Mesendoderm (in vitro differentiated cells): ENCODE measurements around the gene GJC3.
"Not testable (repeated sequence)": the region's sequence is repeated elsewhere in the genome, so short reads cannot be mapped to it uniquely, and the experiment has no call there.

Experiments
- DNase-seq: peaks from one replicate; pipeline ENCODE4 v3.0.0; 2013
- H2AK5ac ChIP-seq: 2 replicates; pipeline ENCODE4 v1.6.1; 2013; ENCODE audit warnings: low read length, inconsistent platforms
- H2BK120ac ChIP-seq: 2 replicates; pipeline ENCODE4 v1.6.1; 2013; ENCODE audit warnings: low read depth, mild to moderate bottlenecking, low read length, moderate library complexity, mixed read lengths
- H2BK15ac ChIP-seq: replicated peaks from 2 replicates; pipeline ENCODE4 v1.6.1; 2013; ENCODE audit warnings: low read depth, mild to moderate bottlenecking, moderate library complexity
- H2BK5ac ChIP-seq: 2 replicates; pipeline ENCODE4 v1.6.1; 2013; ENCODE audit warnings: low read length, inconsistent platforms
- H3K18ac ChIP-seq: 2 replicates; pipeline ENCODE4 v1.6.1; 2013; ENCODE audit warnings: mild to moderate bottlenecking, low read length, mixed read lengths
- H3K23ac ChIP-seq: one replicate; pipeline ENCODE4 v1.6.1; 2013; ENCODE audit warnings: low read length
- H3K27ac ChIP-seq: 2 replicates; pipeline ENCODE4 v1.5.1; 2013; ENCODE audit warnings: low read depth, mild to moderate bottlenecking, inconsistent platforms, low read length, moderate library complexity
- H3K27me3 ChIP-seq: 2 replicates; pipeline ENCODE4 v1.6.1; 2013; ENCODE audit warnings: low read length, control low read depth, mild to moderate bottlenecking, inconsistent platforms; ENCODE audit not compliant: insufficient read depth, poor library complexity
- H3K36me3 ChIP-seq: 2 replicates; pipeline ENCODE4 v1.6.1; 2013; ENCODE audit warnings: low read length, inconsistent platforms; ENCODE audit not compliant: control insufficient read depth, insufficient read depth
- H3K4ac ChIP-seq: one replicate; pipeline ENCODE4 v1.6.1; 2013; ENCODE audit warnings: low read depth, mild to moderate bottlenecking, low read length, moderate library complexity
- H3K4me1 ChIP-seq: 2 replicates; pipeline ENCODE4 v1.6.1; 2013; ENCODE audit warnings: low read depth, low read length, inconsistent platforms; ENCODE audit not compliant: control insufficient read depth
- H3K4me2 ChIP-seq: 2 replicates; pipeline ENCODE4 v1.6.1; 2013; ENCODE audit warnings: low read length
- H3K4me3 ChIP-seq: 2 replicates; pipeline ENCODE4 v1.5.1; 2013; ENCODE audit warnings: mild to moderate bottlenecking, low read length
- H3K56ac ChIP-seq: one replicate; pipeline ENCODE4 v1.6.1; 2013; ENCODE audit warnings: low read length
- H3K79me1 ChIP-seq: 2 replicates; pipeline ENCODE4 v1.6.1; 2013; ENCODE audit warnings: low read length, inconsistent platforms
- H3K79me2 ChIP-seq: 2 replicates; pipeline ENCODE4 v1.6.1; 2013; ENCODE audit warnings: mild to moderate bottlenecking, low read length; ENCODE audit not compliant: control insufficient read depth, insufficient read depth
- H3K9ac ChIP-seq: 2 replicates; pipeline ENCODE4 v1.6.1; 2013; ENCODE audit warnings: low read length, inconsistent platforms
- H4K5ac ChIP-seq: one replicate; pipeline ENCODE4 v1.6.1; 2013; ENCODE audit warnings: low read length
- H4K8ac ChIP-seq: one replicate; pipeline ENCODE4 v1.6.1; 2013; ENCODE audit warnings: low read depth, mild to moderate bottlenecking, control low read depth, low read length, moderate library complexity
- WGBS: extraction: QIAGEN DNeasy Blood & Tissue Kit; methylation state at CpG from one replicate; pipeline ENCODE4 v1.1.7; 2013; ENCODE audit warnings: low lambda C conversion rate, missing lambda C conversion rate; ENCODE audit not compliant: insufficient coverage; ENCODE audit errors: extremely low coverage; 5-methylcytosine and 5-hydroxymethylcytosine counted together

Gene GJC3

DNA sequence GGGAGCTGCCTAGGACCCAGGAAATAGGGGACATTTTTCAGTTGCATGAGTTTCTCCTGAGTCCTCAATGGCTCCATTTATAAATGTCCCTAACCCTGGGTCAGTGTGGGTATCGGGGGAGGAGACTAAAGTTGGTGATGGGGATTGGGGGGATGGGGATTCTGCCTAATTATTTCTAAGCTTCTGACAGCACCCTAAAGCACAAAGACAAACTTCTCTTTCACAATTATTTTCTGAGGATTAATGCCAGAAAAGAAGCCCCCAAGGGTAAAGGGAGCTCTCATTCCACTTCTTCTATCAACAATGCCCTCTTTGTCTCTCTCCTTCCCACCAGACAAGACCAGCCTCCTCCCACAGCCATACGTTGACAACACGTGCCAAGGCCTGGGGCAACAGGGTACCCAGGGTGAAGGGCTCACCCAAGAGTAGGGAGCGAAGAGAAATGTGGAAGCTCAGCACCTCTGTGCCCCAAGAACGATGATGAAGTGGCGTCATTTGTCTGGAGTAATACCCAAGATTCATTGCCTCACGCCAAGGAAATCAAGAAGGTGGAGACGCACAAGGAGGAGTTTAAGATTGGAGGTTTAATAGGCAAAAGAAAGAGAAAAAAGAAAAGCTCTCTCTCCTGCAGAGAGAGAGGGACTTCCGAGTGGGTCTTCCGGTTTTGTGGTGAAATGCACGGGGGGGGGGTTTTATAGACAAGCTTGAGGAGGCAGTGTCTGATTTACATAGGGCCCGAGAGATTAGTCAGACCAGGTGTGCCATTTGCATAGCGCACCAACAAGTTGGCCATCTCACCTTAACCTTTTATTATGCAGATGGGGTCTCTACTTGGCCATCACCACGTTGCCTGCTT is 14.4 kb upstream of the GJC3 start:
- DNase-seq = peak; percentile 59
- no CpG with 5 or more reads among the region's 14 CpGs for WGBS
- H2AK5ac ChIP-seq = no peak overlapping the region

GRCh38 chr7:99938296-99938695 is 8.9 kb upstream of the GJC3 start:
- Histone ChIP-seq H3K27ac (no peak overlapping the region), H3K4me1 (no peaks in the 10 kb centered on the region), H2BK15ac (no peak overlapping the region), H3K18ac (no peak overlapping the region), H3K4me3 (no peak overlapping the region), H4K5ac (no peak overlapping the region), H3K4ac (no peak overlapping the region), H3K56ac (no peak overlapping the region), H3K27me3 (no peaks in the 10 kb centered on the region), H2AK5ac (no peak overlapping the region), H3K23ac (no peak overlapping the region), H4K8ac (no peak overlapping the region), H3K79me2 (no peaks in the 10 kb centered on the region), H3K4me2 (no peak overlapping the region), H3K79me1 (no peaks in the 10 kb centered on the region), H3K36me3 (no peaks in the 10 kb centered on the region), H2BK120ac (no peak overlapping the region), H2BK5ac (no peak overlapping the region), H3K9ac (no peak overlapping the region)
- no CpG with 5 or more reads among the region's 2 CpGs for WGBS
- DNase-seq = no peak

More for the DNA sequence above, 14.4 kb upstream of the GJC3 start:
- H3K4me3 ChIP-seq = no peak overlapping the region
- no peak overlapping the region for H4K5ac ChIP-seq
- no peak overlapping the region for H3K4me2 ChIP-seq
- no peak overlapping the region for H3K9ac ChIP-seq
- no peaks in the 10 kb centered on the region for H3K79me1 ChIP-seq
- no peak overlapping the region for H4K8ac ChIP-seq
- peaks cover 2% of the 10 kb centered on the region for H3K4me1 ChIP-seq
- no peaks in the 10 kb centered on the region for H3K79me2 ChIP-seq
- no peak overlapping the region for H3K18ac ChIP-seq
- H2BK120ac ChIP-seq = no peak overlapping the region
- no peaks in the 10 kb centered on the region for H3K36me3 ChIP-seq
- no peak overlapping the region for H3K27ac ChIP-seq
- no peak overlapping the region for H2BK15ac ChIP-seq
- H2BK5ac ChIP-seq = no peak overlapping the region
- no peaks in the 10 kb centered on the region for H3K27me3 ChIP-seq
- H3K4ac ChIP-seq = no peak overlapping the region
- peak overlapping the region; percentile 57 for H3K56ac ChIP-seq
- H3K23ac ChIP-seq = no peak overlapping the region

- not testable (repeated sequence) for H4K8ac ChIP-seq, DNase-seq
- WGBS = no CpG with 5 or more reads among the region's 4 CpGs
These were observed 5.6 kb upstream of the GJC3 start for GRCh38 chr7:99935009-99935408.

DNA sequence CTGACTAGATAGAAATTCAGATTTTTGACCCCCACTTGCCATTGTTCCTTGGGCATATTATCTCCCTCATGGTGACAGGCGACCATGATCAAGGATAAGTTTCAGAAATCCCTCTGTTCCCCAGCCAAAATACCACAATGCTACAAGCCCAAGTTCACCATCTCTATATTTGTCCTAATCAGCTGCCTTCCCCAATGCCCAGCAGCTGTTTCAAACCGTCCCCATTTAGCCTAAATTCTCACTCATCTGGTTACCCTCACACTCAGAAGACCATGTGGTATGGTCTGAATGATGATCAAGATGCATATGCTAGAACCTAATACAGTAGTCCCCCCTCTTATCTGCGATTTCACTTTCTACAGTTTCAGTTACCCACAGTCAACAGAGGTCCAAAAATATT is 956 bp upstream of the GJC3 start:
- H3K56ac ChIP-seq = no peak overlapping the region
- no peaks in the 10 kb centered on the region for H3K79me1 ChIP-seq
- H3K27me3 ChIP-seq = no peaks in the 10 kb centered on the region
- H4K5ac ChIP-seq = no peak overlapping the region
- H3K4me1 ChIP-seq = no peaks in the 10 kb centered on the region
- no peak overlapping the region for H3K27ac ChIP-seq
- no peak overlapping the region for H3K9ac ChIP-seq
- no peak overlapping the region for H4K8ac ChIP-seq
- H3K79me2 ChIP-seq = no peaks in the 10 kb centered on the region
- no peak overlapping the region for H3K4ac ChIP-seq
- H3K4me2 ChIP-seq = no peak overlapping the region
- no peak overlapping the region for H2BK5ac ChIP-seq
- H3K23ac ChIP-seq = no peak overlapping the region
- H2BK120ac ChIP-seq = no peak overlapping the region
- no peaks in the 10 kb centered on the region for H3K36me3 ChIP-seq
- DNase-seq = no peak
- H3K18ac ChIP-seq = no peak overlapping the region
- no peak overlapping the region for H2AK5ac ChIP-seq
- WGBS = no CpG with 5 or more reads among the region's 3 CpGs
- H3K4me3 ChIP-seq = no peak overlapping the region
- H2BK15ac ChIP-seq = no peak overlapping the region

More at GRCh38 chr7:99935009-99935408, 5.6 kb upstream of the GJC3 start:
- not testable (repeated sequence) for H3K4me3 ChIP-seq, H2AK5ac ChIP-seq, H3K23ac ChIP-seq, H2BK120ac ChIP-seq, H3K79me2 ChIP-seq, H3K27me3 ChIP-seq, H2BK5ac ChIP-seq, H3K18ac ChIP-seq, H3K27ac ChIP-seq, H3K9ac ChIP-seq, H3K56ac ChIP-seq, H4K5ac ChIP-seq, H3K79me1 ChIP-seq, H3K4ac ChIP-seq, H3K4me1 ChIP-seq, H3K4me2 ChIP-seq, H2BK15ac ChIP-seq, H3K36me3 ChIP-seq

GRCh38 chr7:99929730-99930053 is 272 bp upstream of the GJC3 start:
- no peak overlapping the region for H2BK120ac ChIP-seq
- H3K4me1 ChIP-seq = no peaks in the 10 kb centered on the region

DNA sequence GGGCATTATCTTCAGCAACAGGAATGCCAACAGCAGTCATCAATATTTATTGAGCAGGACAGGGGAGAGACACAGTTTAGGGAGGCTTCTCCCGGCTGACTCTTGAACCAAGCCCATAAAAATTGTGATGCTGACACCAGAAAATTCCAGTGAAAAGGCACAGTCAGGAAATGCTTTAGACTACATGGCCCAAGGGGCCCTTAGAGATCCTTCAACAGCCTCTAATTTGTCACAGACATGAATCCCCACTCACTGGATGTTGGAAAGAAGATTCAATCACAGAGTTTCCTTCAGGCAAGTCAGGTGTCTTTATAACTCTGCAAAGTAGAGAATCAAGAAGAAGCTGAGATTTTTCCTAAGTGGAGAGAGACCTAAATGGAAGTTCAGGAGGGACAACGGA is 1.2 kb downstream of the GJC3 start:
- Histone ChIP-seq H4K8ac (no peak overlapping the region), H3K79me2 (no peaks in the 10 kb centered on the region), H3K36me3 (no peaks in the 10 kb centered on the region), H3K56ac (no peak overlapping the region), H3K79me1 (no peaks in the 10 kb centered on the region), H2BK5ac (no peak overlapping the region), H2BK120ac (no peak overlapping the region), H3K27ac (no peak overlapping the region), H2BK15ac (no peak overlapping the region), H3K23ac (no peak overlapping the region), H3K4ac (no peak overlapping the region), H3K18ac (no peak overlapping the region), H3K4me1 (no peaks in the 10 kb centered on the region), H3K4me3 (no peak overlapping the region), H3K4me2 (no peak overlapping the region), H2AK5ac (no peak overlapping the region), H3K9ac (no peak overlapping the region), H4K5ac (no peak overlapping the region), H3K27me3 (no peaks in the 10 kb centered on the region)
- no peak for DNase-seq
- WGBS = no CpG with 5 or more reads among the region's 2 CpGs

More at GRCh38 chr7:99929730-99930053, 272 bp upstream of the GJC3 start:
- Histone ChIP-seq H3K18ac (no peak overlapping the region), H3K79me1 (no peaks in the 10 kb centered on the region), H3K27ac (no peak overlapping the region), H4K8ac (no peak overlapping the region), H3K23ac (no peak overlapping the region), H3K4ac (no peak overlapping the region), H3K4me3 (no peak overlapping the region), H2BK15ac (no peak overlapping the region), H3K27me3 (no peaks in the 10 kb centered on the region), H3K4me2 (no peak overlapping the region), H3K9ac (peak overlapping the region; percentile 18), H3K56ac (no peak overlapping the region), H3K36me3 (no peaks in the 10 kb centered on the region), H2AK5ac (no peak overlapping the region), H2BK5ac (no peak overlapping the region), H4K5ac (no peak overlapping the region), H3K79me2 (no peaks in the 10 kb centered on the region)
- WGBS = no CpG with 5 or more reads among the region's 2 CpGs
- DNase-seq = no peak
